GM23248 (cell line): ENCODE data around the gene SLC40A1. TPM values are rescaled to one million over a fixed set of nuclear protein-coding genes. Genes with fewer than 3 reads are reported as not detected.
A peak's percentile ranks its signal among the peaks of the same experiment; 100 is the strongest.

Source experiments
- DNase-seq: peaks from one replicate; pipeline ENCODE4 v3.0.0-alpha.2; 2015
- H2AFZ ChIP-seq: fragments of 200-600 bp; sonication (generic); 2 replicates; pipeline ENCODE4 v1.6.1; 2016; ENCODE audit warnings: antibody characterized with exemption
- H3F3A ChIP-seq: fragments of 200-600 bp; sonication (generic); 2 replicates; pipeline ENCODE4 v1.6.1; 2016; ENCODE audit warnings: mild to moderate bottlenecking, antibody characterized with exemption, mixed run types; ENCODE audit not compliant: insufficient read depth
- H3K27ac ChIP-seq: fragments of 200-600 bp; sonication (generic); 2 replicates; pipeline ENCODE4 v1.5.1; 2016; ENCODE audit warnings: mild to moderate bottlenecking
- H3K27me3 ChIP-seq: fragments of 200-600 bp; sonication (generic); replicated peaks from 2 replicates; pipeline ENCODE4 v1.6.1; 2016; ENCODE audit warnings: mild to moderate bottlenecking; ENCODE audit not compliant: insufficient read depth
- H3K36me3 ChIP-seq: fragments of 200-600 bp; sonication (generic); 2 replicates; pipeline ENCODE4 v1.6.1; 2016; ENCODE audit warnings: low read depth, mild to moderate bottlenecking
- H3K4me1 ChIP-seq: fragments of 200-600 bp; sonication (generic); 2 replicates; pipeline ENCODE4 v1.6.1; 2016; ENCODE audit warnings: mild to moderate bottlenecking; ENCODE audit not compliant: insufficient read depth
- H3K4me2 ChIP-seq: fragments of 200-600 bp; sonication (generic); one replicate; pipeline ENCODE4 v1.6.1; 2016; ENCODE audit warnings: mild to moderate bottlenecking; ENCODE audit not compliant: unreplicated experiment
- H3K4me3 ChIP-seq: fragments of 200-600 bp; sonication (generic); 2 replicates; pipeline ENCODE4 v1.5.1; 2016; ENCODE audit warnings: mild to moderate bottlenecking
- H3K79me2 ChIP-seq: fragments of 200-600 bp; sonication (generic); 2 replicates; pipeline ENCODE4 v1.6.1; 2016; ENCODE audit warnings: mild to moderate bottlenecking; ENCODE audit not compliant: insufficient read depth
- H3K9ac ChIP-seq: fragments of 200-600 bp; sonication (generic); 2 replicates; pipeline ENCODE4 v1.6.1; 2016; ENCODE audit warnings: mild to moderate bottlenecking
- H3K9me2 ChIP-seq: fragments of 200-600 bp; sonication (generic); 2 replicates; pipeline ENCODE4 v1.6.1; 2016; ENCODE audit warnings: mixed run types, mild to moderate bottlenecking, moderate library complexity; ENCODE audit not compliant: insufficient read depth
- H3K9me3 ChIP-seq: fragments of 200-600 bp; sonication (generic); one replicate; pipeline ENCODE4 v1.6.1; 2017; ENCODE audit warnings: low read depth
- H4K20me1 ChIP-seq: fragments of 200-600 bp; sonication (generic); 2 replicates; pipeline ENCODE4 v1.6.0; 2016; ENCODE audit not compliant: insufficient read depth
- EZH2 ChIP-seq: fragments of 200-600 bp; sonication (generic); IDR thresholded peaks from 2 replicates; pipeline ENCODE4 v1.6.1; 2018; ENCODE audit warnings: antibody characterized with exemption, mild to moderate bottlenecking; ENCODE audit not compliant: insufficient read depth, poor library complexity, severe bottlenecking
- EZH2phosphoT487 ChIP-seq: fragments of 200-600 bp; sonication (generic); IDR thresholded peaks from 2 replicates; pipeline ENCODE4 v1.6.1; 2018; ENCODE audit warnings: antibody characterized with exemption, moderate library complexity, mild to moderate bottlenecking, low read depth; ENCODE audit not compliant: insufficient read depth
- WGBS, 2 experiments: methylation state at CpG; one replicate each; pipeline ENCODE4 v1.1.6; 2015 to 2017; ENCODE audit warnings: low lambda C conversion rate in 2 of 2, low coverage in 1 of 2; ENCODE audit errors: missing lambda C conversion rate in 2 of 2; 5-methylcytosine and 5-hydroxymethylcytosine counted together
- in situ Hi-C: fragments of 300-500 bp; cut with MboI; formaldehyde crosslinking; loops from 2 replicates; pipeline ENCODE4 v1.15.0; 2020
- polyA plus RNA-seq: library from polyadenylated mRNA; unstranded; fragments of >200 nt; fragmentation: Nextera tagmentation; extraction: Ambion mirVana; gene quantifications from 2 replicates; pipeline ENCODE4 v1.2.1, GENCODE V29; 2016
- total RNA-seq: library from RNA; depleted of rRNA; stranded (reverse); fragments of >200 nt; shearing (Covaris generic); gene quantifications from 2 replicates; pipeline ENCODE4 v1.2.3, GENCODE V29; 2014

Gene SLC40A1
- total and polyA plus RNA-seq, 2 experiments from 2014 or later: 0.28 TPM; not detected in 1

- 51 to 52% methylated on average over 11 of the region's 11 CpGs for WGBS, 2 experiments
- in situ Hi-C loops: no loop called here
- Histone ChIP-seq H3K9ac (no peak overlapping the region), H3K4me1 (no peaks in the 10 kb centered on the region), H4K20me1 (no peaks in the 10 kb centered on the region), H3K27me3 (peaks cover 35% of the 10 kb centered on the region), H3K4me2 (peak overlapping the region; percentile 79), H3F3A (no peaks in the 10 kb centered on the region), H3K4me3 (peak overlapping the region; percentile 68; the same call in 1 of the 2 replicates), H3K27ac (no peak overlapping the region), H3K79me2 (no peaks in the 10 kb centered on the region), H3K9me2 (no peaks in the 10 kb centered on the region), H3K36me3 (no peaks in the 10 kb centered on the region), H2AFZ (peak overlapping the region; percentile 87; the same call in 1 of the 2 replicates), H3K9me3 (no peaks in the 10 kb centered on the region)
- TF ChIP-seq EZH2phosphoT487 (no peak), EZH2 (no peak)
- DNase-seq: peak; percentile 26
Observed at GRCh38 chr2:189579585-189580186, 900 bp downstream of the SLC40A1 start.

- H3K9ac ChIP-seq: no peak overlapping the region
- no peaks in the 10 kb centered on the region for H3F3A ChIP-seq
- H3K36me3 ChIP-seq: no peaks in the 10 kb centered on the region
- no peaks in the 10 kb centered on the region for H3K9me2 ChIP-seq
- TF ChIP-seq EZH2phosphoT487 (no peak), EZH2 (no peak)
- no peaks in the 10 kb centered on the region for H3K4me1 ChIP-seq
- in situ Hi-C loops: no loop called here
- H3K9me3 ChIP-seq: no peaks in the 10 kb centered on the region
- 43 to 48% methylated on average over 1 of the region's 1 CpG for WGBS, 2 experiments
- no peaks in the 10 kb centered on the region for H3K79me2 ChIP-seq
- H3K4me3 ChIP-seq: no peak overlapping the region
- no peak overlapping the region for H2AFZ ChIP-seq
- no peak overlapping the region for H3K27ac ChIP-seq
- no peak for DNase-seq
- no peaks in the 10 kb centered on the region for H4K20me1 ChIP-seq
- peaks cover 35% of the 10 kb centered on the region for H3K27me3 ChIP-seq
- H3K4me2 ChIP-seq: no peak overlapping the region
Observed at GRCh38 chr2:189578272-189578950, 2.2 kb downstream of the SLC40A1 start.

GRCh38 chr2:189577121-189577520 lies 3.5 kb downstream of the SLC40A1 start:
- H3K4me2 ChIP-seq: no peak overlapping the region
- H3K27me3 ChIP-seq: peaks cover 24% of the 10 kb centered on the region
- TF ChIP-seq EZH2phosphoT487 (no peak), EZH2 (no peak)
- H3K9ac ChIP-seq: no peak overlapping the region
- in situ Hi-C loops: no loop called here
- no peaks in the 10 kb centered on the region for H3K79me2 ChIP-seq
- WGBS, 2 experiments: 60 to 64% methylated on average over 5 of the region's 5 CpGs
- no peaks in the 10 kb centered on the region for H3K9me3 ChIP-seq
- H3K9me2 ChIP-seq: no peaks in the 10 kb centered on the region
- no peaks in the 10 kb centered on the region for H3K4me1 ChIP-seq
- H2AFZ ChIP-seq: no peak overlapping the region
- H3K27ac ChIP-seq: no peak overlapping the region
- no peaks in the 10 kb centered on the region for H4K20me1 ChIP-seq
- DNase-seq: no peak
- H3K36me3 ChIP-seq: no peaks in the 10 kb centered on the region
- no peak overlapping the region for H3K4me3 ChIP-seq
- no peaks in the 10 kb centered on the region for H3F3A ChIP-seq

GRCh38 chr2:189576396-189576795 lies 4.2 kb downstream of the SLC40A1 start:
- Histone ChIP-seq H3K79me2 (no peaks in the 10 kb centered on the region), H4K20me1 (no peaks in the 10 kb centered on the region), H3K36me3 (no peaks in the 10 kb centered on the region), H2AFZ (no peak overlapping the region), H3F3A (no peaks in the 10 kb centered on the region), H3K27me3 (peaks cover 17% of the 10 kb centered on the region; the same call in 1 of the 2 replicates), H3K4me1 (no peaks in the 10 kb centered on the region), H3K9me3 (no peaks in the 10 kb centered on the region), H3K27ac (no peak overlapping the region), H3K4me2 (no peak overlapping the region), H3K9me2 (no peaks in the 10 kb centered on the region), H3K9ac (no peak overlapping the region), H3K4me3 (no peak overlapping the region)
- TF ChIP-seq EZH2phosphoT487 (no peak), EZH2 (no peak)
- in situ Hi-C loops: no loop called here
- DNase-seq: no peak
- WGBS, 2 experiments: 91 to 94% methylated on average over 1 of the region's 1 CpG
